Measurements from ENCODE around the gene SUN1.

- TF ChIP-seq REPIN1 (tag by site-specific recombination; IDR thresholded peaks at IDR 0.05; ENCODE audit: low read depth) (no peak), ELK4 (IDR thresholded peaks at IDR 0.05; ENCODE audit: borderline replicate concordance, low read depth, low read length) (no peak), CTCF (tag by site-specific recombination; IDR thresholded peaks at IDR 0.05) (no peak)
These were observed 15.3 kb upstream of the SUN1 start for GRCh38 chr7:816751-817671.

Data from HEK293 (cell line).